NCI-H2029 (cell line): ENCODE measurements around the gene SP8.

Experiments used
- DNase-seq: peaks from one replicate; lab custom pipeline; 2025; lab: John Stamatoyannopoulos, UW

The SP8 gene

GRCh38 chr7:20794676-20795075 is 8.0 kb upstream of the SP8 start:
- DNase-seq: no peak

- DNase-seq: no peak
Measured at GRCh38 chr7:20793694-20794394, 7.2 kb upstream of the SP8 start.

- no peak for DNase-seq
Measured at GRCh38 chr7:20793248-20793647, 6.6 kb upstream of the SP8 start.

GRCh38 chr7:20791538-20792434 is 5.1 kb upstream of the SP8 start:
- no peak for DNase-seq

GRCh38 chr7:20790375-20790774 is 3.7 kb upstream of the SP8 start:
- no peak for DNase-seq

- no peak for DNase-seq
Measured at GRCh38 chr7:20788420-20788990, 1.8 kb upstream of the SP8 start.

- DNase-seq: no peak
Measured at GRCh38 chr7:20787660-20788419, 1.2 kb upstream of the SP8 start.

- no peak for DNase-seq
Measured at GRCh38 chr7:20786421-20786778, 286 bp downstream of the SP8 start.

GRCh38 chr7:20786049-20786412 is 655 bp downstream of the SP8 start:
- no peak for DNase-seq

- DNase-seq: peak; percentile 11
Measured at GRCh38 chr7:20785157-20786048, 1.3 kb downstream of the SP8 start.

- no peak for DNase-seq
Measured at GRCh38 chr7:20784388-20785156, 2.1 kb downstream of the SP8 start.

GRCh38 chr7:20783700-20784387 is 2.8 kb downstream of the SP8 start:
- no peak for DNase-seq

GRCh38 chr7:20783125-20783699 is 3.5 kb downstream of the SP8 start:
- no peak for DNase-seq

- DNase-seq: no peak
Measured at GRCh38 chr7:20779041-20779440, 7.6 kb downstream of the SP8 start.

- no peak for DNase-seq
Measured at GRCh38 chr7:20778063-20778721, 8.5 kb downstream of the SP8 start.

GRCh38 chr7:20777377-20778062 is 9.2 kb downstream of the SP8 start:
- no peak for DNase-seq

- no peak for DNase-seq
Measured at GRCh38 chr7:20776942-20777341, 9.7 kb downstream of the SP8 start.

GRCh38 chr7:20776214-20776911 is 10.3 kb downstream of the SP8 start:
- no peak for DNase-seq
